ENCODE data around the gene TMEM235.
A peak's percentile ranks its signal among the peaks of the same experiment; 100 is the strongest.

The TMEM235 gene

GRCh38 chr17:78289802-78290363 lies 58.5 kb downstream of the TMEM235 start:
- TF ChIP-seq CTCF (IDR thresholded peaks at IDR 0.05; ENCODE audit: borderline replicate concordance, extremely low read depth, low read length, poor library complexity, severe bottlenecking) (peak; percentile 89), EZH2 (IDR thresholded peaks at IDR 0.05; ENCODE audit: borderline replicate concordance, low read depth, low read length, severe bottlenecking) (no peak)
- Histone ChIP-seq H3K9me3 (ENCODE audit: insufficient read depth, low read length, severe bottlenecking) (no peaks in the 10 kb centered on the region), H3K27ac (ENCODE audit: low read length) (no peak overlapping the region), H3K4me1 (ENCODE audit: insufficient read depth, low read length) (peaks cover 6% of the 10 kb centered on the region; the same call in 1 of the 2 replicates), H4K20me1 (ENCODE audit: insufficient read depth, low read length) (no peaks in the 10 kb centered on the region), H3K36me3 (ENCODE audit: insufficient read depth, low read length) (no peaks in the 10 kb centered on the region), H2AFZ (ENCODE audit: low read depth, low read length) (no peak overlapping the region), H3K79me2 (ENCODE audit: insufficient read depth, low read length) (no peaks in the 10 kb centered on the region), H3K27me3 (ENCODE audit: insufficient read depth, low read length, poor library complexity) (no peaks in the 10 kb centered on the region), H3K4me3 (ENCODE audit: low read depth in 1 of 2, low read length in 2 of 2) (no peak overlapping the region), H3K9ac (ENCODE audit: low read depth, low read length) (no peak overlapping the region), H3K4me2 (ENCODE audit: insufficient read depth, low read length) (no peak overlapping the region)
- ATAC-seq (ENCODE audit: insufficient read depth, low read depth) = peak; percentile 100
- peak; percentile 78 for DNase-seq
